DND-41 (cell line): ENCODE results near the gene ASB1.

ENCODE experiments used
- CTCF ChIP-seq: IDR thresholded peaks from 2 replicates; pipeline ENCODE4 v1.5.1; 2012; ENCODE audit warnings: borderline replicate concordance, low read length, moderate library complexity, mild to moderate bottlenecking; ENCODE audit not compliant: poor library complexity, severe bottlenecking; ENCODE audit errors: extremely low read depth
- EZH2 ChIP-seq: IDR thresholded peaks from 3 replicates; pipeline ENCODE4 v1.6.1; 2012; ENCODE audit warnings: borderline replicate concordance, low read depth, mild to moderate bottlenecking, moderate library complexity, low read length, inconsistent platforms; ENCODE audit not compliant: severe bottlenecking

GRCh38 chr2:238404406-238405216 lies 22.1 kb upstream of the ASB1 start:
- TF ChIP-seq CTCF (no peak), EZH2 (no peak)
